PC-3 (cell line): ENCODE data around the gene COL3A1.

Experiments used
- CTCF ChIP-seq: fragments of 300-600 bp; sonication (generic); conservative IDR thresholded peaks from 2 replicates; pipeline ENCODE4 v1.5.1; 2017; ENCODE audit warnings: antibody characterized with exemption, low read depth, mild to moderate bottlenecking, low read length
- EZH2 ChIP-seq: fragments of 300-600 bp; sonication (generic); IDR thresholded peaks from one replicate; pipeline ENCODE4 v1.6.1; 2017; ENCODE audit warnings: antibody characterized with exemption, mild to moderate bottlenecking, low read length; ENCODE audit not compliant: unreplicated experiment
- EZH2phosphoT487 ChIP-seq: fragments of 300-600 bp; sonication (generic); IDR thresholded peaks from 2 replicates; pipeline ENCODE4 v1.6.1; 2018; ENCODE audit warnings: mild to moderate bottlenecking, antibody characterized with exemption, low read length, borderline replicate concordance

GRCh38 chr2:188966728-188967440 lies 7.3 kb upstream of the COL3A1 start:
- TF ChIP-seq CTCF, result no peak
- TF ChIP-seq EZH2, result no peak
- TF ChIP-seq EZH2phosphoT487, result no peak
